Measurements from ENCODE around the gene LHX3. TPM values are rescaled to one million over a fixed set of nuclear protein-coding genes. Genes with fewer than 3 reads are reported as not detected.

The LHX3 gene
- total and polyA plus RNA-seq, 2 donors from 2014 or later, result not detected

DNA sequence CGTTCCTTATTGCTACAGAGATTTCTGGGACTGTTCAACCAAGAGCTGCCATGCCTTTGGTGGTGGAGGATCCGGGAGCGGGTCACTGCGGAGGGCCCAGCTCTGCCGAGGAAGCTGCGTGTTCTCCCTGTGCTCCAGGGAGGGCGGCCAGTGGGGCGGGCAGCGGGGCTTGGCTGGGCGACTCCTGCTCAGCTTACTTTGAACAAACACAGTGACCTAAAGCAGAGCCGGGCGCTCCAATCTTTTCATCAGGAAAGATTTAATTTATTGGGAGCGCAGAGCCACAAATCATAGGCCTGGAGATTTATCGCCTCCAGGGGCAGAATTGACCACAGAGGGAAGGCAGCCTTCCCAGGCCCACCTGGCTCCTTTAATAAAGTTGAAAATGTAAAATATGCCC is 27.7 kb downstream of the LHX3 start:
- H3K9ac ChIP-seq (ENCODE audit: low read length in 3 of 3), result no peak overlapping the region
- H3K27me3 ChIP-seq (ENCODE audit: control insufficient read depth, insufficient read depth, low read length), result no peaks in the 10 kb centered on the region
- no peaks in the 10 kb centered on the region for H3K4me1 ChIP-seq (ENCODE audit: control insufficient read depth in 2 of 3, insufficient read depth in 2 of 3, low read depth in 1 of 3, low read length in 3 of 3)
- TF ChIP-seq, protein P1, sequence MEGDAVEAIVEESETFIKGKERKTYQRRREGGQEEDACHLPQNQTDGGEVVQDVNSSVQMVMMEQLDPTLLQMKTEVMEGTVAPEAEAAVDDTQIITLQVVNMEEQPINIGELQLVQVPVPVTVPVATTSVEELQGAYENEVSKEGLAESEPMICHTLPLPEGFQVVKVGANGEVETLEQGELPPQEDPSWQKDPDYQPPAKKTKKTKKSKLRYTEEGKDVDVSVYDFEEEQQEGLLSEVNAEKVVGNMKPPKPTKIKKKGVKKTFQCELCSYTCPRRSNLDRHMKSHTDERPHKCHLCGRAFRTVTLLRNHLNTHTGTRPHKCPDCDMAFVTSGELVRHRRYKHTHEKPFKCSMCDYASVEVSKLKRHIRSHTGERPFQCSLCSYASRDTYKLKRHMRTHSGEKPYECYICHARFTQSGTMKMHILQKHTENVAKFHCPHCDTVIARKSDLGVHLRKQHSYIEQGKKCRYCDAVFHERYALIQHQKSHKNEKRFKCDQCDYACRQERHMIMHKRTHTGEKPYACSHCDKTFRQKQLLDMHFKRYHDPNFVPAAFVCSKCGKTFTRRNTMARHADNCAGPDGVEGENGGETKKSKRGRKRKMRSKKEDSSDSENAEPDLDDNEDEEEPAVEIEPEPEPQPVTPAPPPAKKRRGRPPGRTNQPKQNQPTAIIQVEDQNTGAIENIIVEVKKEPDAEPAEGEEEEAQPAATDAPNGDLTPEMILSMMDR (IDR thresholded peaks at IDR 0.05; ENCODE audit: borderline replicate concordance, extremely low read depth, insufficient read depth), result no peak
- DNase-seq (peak in 4 of 5 donors; percentile 71 to 75 (median 74)), FAIRE-seq (no peak)
- H3K4me3 ChIP-seq (ENCODE audit: low read length in 3 of 3), result no peak overlapping the region
- intact Hi-C loops (cut with DNase I), result no loop called here
- H3K27ac ChIP-seq (ENCODE audit: low read depth in 2 of 2, low read length in 2 of 2), result no peak overlapping the region
- no peaks in the 10 kb centered on the region for H3K36me3 ChIP-seq (ENCODE audit: control insufficient read depth in 2 of 3, insufficient read depth in 3 of 3, low read length in 3 of 3)
- no peaks in the 10 kb centered on the region for H3K9me3 ChIP-seq (ENCODE audit: control insufficient read depth in 2 of 3, insufficient read depth in 1 of 3, low read length in 3 of 3)

DNA sequence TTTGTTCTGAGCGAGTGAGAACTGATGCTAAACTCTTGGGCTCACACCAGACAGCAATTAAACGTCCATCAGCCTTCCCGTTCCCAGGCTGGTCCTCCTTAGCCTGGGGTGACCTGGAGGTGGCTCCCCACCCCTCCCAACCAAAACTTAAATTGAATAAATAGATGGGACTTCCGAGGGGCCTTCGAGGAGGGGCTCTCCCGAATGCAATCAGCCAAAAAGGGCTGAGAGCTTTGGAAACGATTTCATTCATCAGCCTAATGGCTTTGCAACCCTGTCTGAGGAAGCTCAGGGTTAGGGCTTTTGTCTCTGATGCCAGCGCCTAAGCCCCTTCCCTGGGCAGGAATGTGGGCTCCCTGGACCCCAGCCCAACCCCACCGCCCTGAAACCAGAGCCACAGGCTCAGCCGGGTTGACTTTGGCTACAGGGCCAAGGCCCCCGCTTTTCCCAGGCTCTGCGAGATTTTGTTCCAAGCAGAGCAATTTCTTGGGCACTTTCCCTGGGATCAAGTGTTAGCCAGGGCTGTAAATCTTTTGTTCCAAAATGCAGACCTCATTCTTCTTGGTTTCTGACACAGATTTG is 29.2 kb downstream of the LHX3 start:
- no peaks in the 10 kb centered on the region for H3K9me3 ChIP-seq (ENCODE audit: control insufficient read depth in 2 of 3, insufficient read depth in 1 of 3, low read length in 3 of 3)
- intact Hi-C loops (cut with DNase I), result no loop called here
- no peaks in the 10 kb centered on the region for H3K27me3 ChIP-seq (ENCODE audit: control insufficient read depth, insufficient read depth, low read length)
- H3K27ac ChIP-seq (ENCODE audit: low read depth in 2 of 2, low read length in 2 of 2), result no peak overlapping the region
- FAIRE-seq, result no peak
- peak in 3 of 5 donors; percentile 78 to 88 (median 86) for DNase-seq
- TF ChIP-seq, protein P1 (IDR thresholded peaks at IDR 0.05; ENCODE audit: borderline replicate concordance, extremely low read depth, insufficient read depth), result no peak
- H3K4me1 ChIP-seq (ENCODE audit: control insufficient read depth in 2 of 3, insufficient read depth in 2 of 3, low read depth in 1 of 3, low read length in 3 of 3), result no peaks in the 10 kb centered on the region
- H3K9ac ChIP-seq (ENCODE audit: low read length in 3 of 3), result no peak overlapping the region
- no peaks in the 10 kb centered on the region for H3K36me3 ChIP-seq (ENCODE audit: control insufficient read depth in 2 of 3, insufficient read depth in 3 of 3, low read length in 3 of 3)
- H3K4me3 ChIP-seq (ENCODE audit: low read length in 3 of 3), result no peak overlapping the region

DNA sequence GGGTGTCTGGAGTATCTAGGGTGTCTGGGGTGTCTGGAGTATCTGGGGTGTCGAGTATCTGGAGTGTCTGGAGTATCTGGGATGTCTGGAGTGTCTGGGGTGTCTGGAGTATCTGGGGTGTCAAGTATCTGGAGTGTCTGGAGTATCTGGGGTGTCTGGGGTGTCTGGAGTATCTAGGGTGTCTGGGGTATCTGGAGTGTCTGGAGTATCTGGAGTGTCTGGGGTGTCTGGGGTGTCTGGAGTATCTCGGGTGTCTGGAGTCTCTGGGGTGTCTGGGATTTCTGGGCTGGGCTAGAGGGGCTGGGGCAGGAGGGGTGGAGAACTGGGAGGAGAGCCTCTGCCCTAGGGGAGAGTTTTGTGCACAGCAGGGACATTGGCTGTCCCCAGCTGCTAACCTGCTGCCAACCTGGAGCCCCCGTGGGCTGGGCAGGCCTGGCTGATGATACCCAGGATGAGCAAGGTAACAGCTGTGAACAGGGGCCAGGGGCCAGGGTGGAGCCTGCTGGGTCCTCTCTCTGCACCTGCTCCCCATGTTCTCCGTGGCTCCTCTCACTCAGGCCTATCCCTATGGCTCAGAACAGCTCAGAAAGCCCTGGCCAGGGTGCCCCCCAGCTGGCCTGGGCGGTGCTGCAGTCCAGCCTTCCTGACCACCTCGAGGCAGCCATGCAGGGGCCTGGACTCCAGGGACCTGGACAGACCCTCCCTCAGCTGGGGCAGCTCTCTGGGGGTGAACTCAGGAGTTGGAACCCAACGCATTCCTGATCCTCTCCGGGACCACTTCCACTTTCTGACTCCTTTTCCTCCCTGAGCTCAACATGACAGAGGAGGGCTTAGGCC is 29.9 kb downstream of the LHX3 start:
- H3K4me3 ChIP-seq (ENCODE audit: low read length in 3 of 3), result no peak overlapping the region
- no peak for FAIRE-seq
- TF ChIP-seq, protein P1 (IDR thresholded peaks at IDR 0.05; ENCODE audit: borderline replicate concordance, extremely low read depth, insufficient read depth), result no peak
- no peaks in the 10 kb centered on the region for H3K27me3 ChIP-seq (ENCODE audit: control insufficient read depth, insufficient read depth, low read length)
- no peaks in the 10 kb centered on the region for H3K9me3 ChIP-seq (ENCODE audit: control insufficient read depth in 2 of 3, insufficient read depth in 1 of 3, low read length in 3 of 3)
- no peaks in the 10 kb centered on the region for H3K36me3 ChIP-seq (ENCODE audit: control insufficient read depth in 2 of 3, insufficient read depth in 3 of 3, low read length in 3 of 3)
- H3K4me1 ChIP-seq (ENCODE audit: control insufficient read depth in 2 of 3, insufficient read depth in 2 of 3, low read depth in 1 of 3, low read length in 3 of 3), result no peaks in the 10 kb centered on the region
- no peak for DNase-seq
- no peak overlapping the region for H3K9ac ChIP-seq (ENCODE audit: low read length in 3 of 3)
- H3K27ac ChIP-seq (ENCODE audit: low read depth in 2 of 2, low read length in 2 of 2), result no peak overlapping the region
- intact Hi-C loops (cut with DNase I), result no loop called here
